Vagina (tissue), 2 donors: ENCODE measurements around the gene TGM1. TPM values are rescaled to one million over a fixed set of nuclear protein-coding genes. Genes with fewer than 3 reads are reported as not detected.
"Not testable (repeated sequence)": the region's sequence is repeated elsewhere in the genome, so short reads cannot be mapped to it uniquely, and the experiment has no call there.

Experiments
- DNase-seq, 2 donors: peaks; one replicate each; pipeline ENCODE4 v3.0.0-alpha.2; 2017; ENCODE audit errors: extremely low spot score in 2 of 2
- H3K27ac ChIP-seq: fragments of 200-600 bp; sonication (generic); one replicate; pipeline ENCODE4 v1.5.1; 2019
- H3K27me3 ChIP-seq: fragments of 200-600 bp; sonication (generic); one replicate; pipeline ENCODE4 v1.5.1; 2019
- H3K36me3 ChIP-seq, 2 donors: fragments of 200-600 bp; sonication (generic); one replicate each; pipeline ENCODE4 v1.5.1; 2017 to 2019
- H3K4me1 ChIP-seq: fragments of 200-600 bp; sonication (generic); one replicate; pipeline ENCODE4 v1.5.1; 2019
- H3K4me3 ChIP-seq, 2 donors: fragments of 200-600 bp; sonication (generic); 1 replicate in 1 of 2; 2 replicates in 1 of 2; pipeline ENCODE4 v1.5.1; 2016 to 2019
- H3K9me3 ChIP-seq: fragments of 200-600 bp; sonication (generic); one replicate; pipeline ENCODE4 v1.5.1; 2019
- POLR2A ChIP-seq, 2 donors: fragments of 450-650 bp; IDR thresholded peaks; one replicate each; pipeline ENCODE4 v1.6.1; 2017; ENCODE audit warnings: antibody characterized with exemption in 2 of 2, mild to moderate bottlenecking in 2 of 2, moderate library complexity in 2 of 2
- POLR2AphosphoS5 ChIP-seq, 2 donors: sonication (generic); formaldehyde crosslinking; IDR thresholded peaks; one replicate each; pipeline ENCODE4 v1.9.0; 2017; ENCODE audit warnings: antibody characterized with exemption in 2 of 2, mild to moderate bottlenecking in 2 of 2, low read depth in 1 of 2; ENCODE audit not compliant: insufficient read depth in 1 of 2
- intact Hi-C: fragments of 100-400 bp; cut with DNase I; formaldehyde crosslinking; loops from one replicate; pipeline ENCODE4 v1.15.1; 2023
- total RNA-seq: library from RNA; depleted of rRNA; stranded (reverse); fragments of >200 nt; gene quantifications from one replicate; pipeline ENCODE4 v1.2.3, GENCODE V29; 2016
- TF ChIP-seq, protein P1 (sequence below), 3 experiments: fragments of 450-650 bp in 2 of 3; fragments of 200-600 bp in 1 of 3; sonication (generic) in 1 of 3; IDR thresholded peaks; one replicate each; pipeline ENCODE4 v1.5.1; 2017 to 2019; ENCODE audit warnings: antibody characterized with exemption in 3 of 3, mild to moderate bottlenecking in 2 of 3, moderate library complexity in 2 of 3

TGM1 gene
- total RNA-seq, 1 donor from 2014 or later: 269 TPM

DNA sequence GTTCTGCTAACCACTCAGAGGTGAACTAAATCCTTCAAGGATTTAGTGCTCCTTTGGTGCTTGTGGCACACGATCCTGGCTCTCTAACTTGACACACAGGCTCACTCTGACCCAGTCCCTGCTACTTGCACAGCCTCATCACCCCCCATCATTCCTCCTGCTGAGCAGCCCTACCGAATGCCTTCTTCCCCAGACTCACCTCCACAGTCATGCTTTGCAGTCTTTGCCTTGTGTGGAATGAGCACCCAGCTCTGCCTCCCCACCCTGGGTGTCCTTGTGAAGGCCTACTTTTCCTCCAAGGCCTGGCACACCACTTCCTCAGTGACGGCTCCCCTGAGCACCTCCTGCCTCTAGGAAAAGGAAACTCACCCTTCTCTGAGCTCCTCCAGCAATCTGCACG, 12.6 kb downstream of the TGM1 start:
- no peak for TF ChIP-seq POLR2AphosphoS5 (IDR thresholded peaks at IDR 0.05; ENCODE audit: insufficient read depth in 1 of 2, low read depth in 1 of 2)
- TF ChIP-seq, protein P1, sequence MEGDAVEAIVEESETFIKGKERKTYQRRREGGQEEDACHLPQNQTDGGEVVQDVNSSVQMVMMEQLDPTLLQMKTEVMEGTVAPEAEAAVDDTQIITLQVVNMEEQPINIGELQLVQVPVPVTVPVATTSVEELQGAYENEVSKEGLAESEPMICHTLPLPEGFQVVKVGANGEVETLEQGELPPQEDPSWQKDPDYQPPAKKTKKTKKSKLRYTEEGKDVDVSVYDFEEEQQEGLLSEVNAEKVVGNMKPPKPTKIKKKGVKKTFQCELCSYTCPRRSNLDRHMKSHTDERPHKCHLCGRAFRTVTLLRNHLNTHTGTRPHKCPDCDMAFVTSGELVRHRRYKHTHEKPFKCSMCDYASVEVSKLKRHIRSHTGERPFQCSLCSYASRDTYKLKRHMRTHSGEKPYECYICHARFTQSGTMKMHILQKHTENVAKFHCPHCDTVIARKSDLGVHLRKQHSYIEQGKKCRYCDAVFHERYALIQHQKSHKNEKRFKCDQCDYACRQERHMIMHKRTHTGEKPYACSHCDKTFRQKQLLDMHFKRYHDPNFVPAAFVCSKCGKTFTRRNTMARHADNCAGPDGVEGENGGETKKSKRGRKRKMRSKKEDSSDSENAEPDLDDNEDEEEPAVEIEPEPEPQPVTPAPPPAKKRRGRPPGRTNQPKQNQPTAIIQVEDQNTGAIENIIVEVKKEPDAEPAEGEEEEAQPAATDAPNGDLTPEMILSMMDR (IDR thresholded peaks at IDR 0.05): no peak
- no peak for TF ChIP-seq POLR2A (IDR thresholded peaks at IDR 0.05)
- Histone ChIP-seq H3K4me1 (no peaks in the 10 kb centered on the region), H3K36me3 (no peaks in the 10 kb centered on the region), H3K9me3 (no peaks in the 10 kb centered on the region), H3K27me3 (no peaks in the 10 kb centered on the region), H3K4me3 (no peak overlapping the region), H3K27ac (no peak overlapping the region)
- no peak for DNase-seq
- intact Hi-C loops: no loop called here

DNA sequence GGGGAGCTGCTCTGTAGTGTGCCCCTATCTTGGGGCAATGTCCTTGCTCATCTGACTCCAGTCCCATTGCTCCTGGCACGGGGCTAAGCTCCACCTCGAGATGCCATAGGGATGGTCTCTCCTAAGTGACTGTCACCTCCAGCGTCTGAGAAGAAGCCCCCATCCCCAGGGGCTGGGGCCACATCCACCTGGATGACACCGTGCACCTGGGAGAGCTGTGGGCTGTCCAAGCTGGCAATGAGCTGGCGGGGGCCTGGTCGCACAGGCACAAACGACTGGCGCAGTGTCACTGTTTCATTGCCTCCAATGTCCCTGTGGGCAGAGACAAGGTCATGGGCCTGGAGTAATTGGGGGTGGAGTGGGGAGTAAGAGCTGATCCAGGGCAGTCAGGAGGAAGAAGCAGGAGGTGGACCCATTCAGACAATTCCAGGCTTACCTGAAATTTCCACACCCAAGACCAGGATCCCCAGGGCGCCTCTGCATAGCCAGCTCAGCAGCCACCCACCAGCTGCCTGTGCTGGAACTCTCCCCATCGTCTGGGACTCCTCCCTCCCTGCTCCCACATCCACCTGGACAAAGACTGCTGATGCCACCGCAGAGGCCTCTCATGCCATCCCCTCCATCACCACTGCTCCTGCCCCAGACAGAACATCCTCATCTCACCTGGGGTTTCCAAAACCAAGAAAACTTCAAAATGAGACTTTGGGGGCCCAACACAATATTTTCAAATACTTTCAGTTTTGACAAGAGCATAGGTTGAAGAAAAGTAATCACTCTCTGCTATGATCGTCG, 13.6 kb downstream of the TGM1 start:
- TF ChIP-seq POLR2A (IDR thresholded peaks at IDR 0.05): no peak
- no peak for TF ChIP-seq POLR2AphosphoS5 (IDR thresholded peaks at IDR 0.05; ENCODE audit: insufficient read depth in 1 of 2, low read depth in 1 of 2)
- TF ChIP-seq, protein P1 (IDR thresholded peaks at IDR 0.05): no peak
- Histone ChIP-seq H3K9me3 (no peaks in the 10 kb centered on the region), H3K36me3 (no peaks in the 10 kb centered on the region), H3K4me3 (no peak overlapping the region), H3K27me3 (no peaks in the 10 kb centered on the region), H3K27ac (no peak overlapping the region), H3K4me1 (no peaks in the 10 kb centered on the region)
- DNase-seq: no peak
- intact Hi-C loops: no loop called here

DNA sequence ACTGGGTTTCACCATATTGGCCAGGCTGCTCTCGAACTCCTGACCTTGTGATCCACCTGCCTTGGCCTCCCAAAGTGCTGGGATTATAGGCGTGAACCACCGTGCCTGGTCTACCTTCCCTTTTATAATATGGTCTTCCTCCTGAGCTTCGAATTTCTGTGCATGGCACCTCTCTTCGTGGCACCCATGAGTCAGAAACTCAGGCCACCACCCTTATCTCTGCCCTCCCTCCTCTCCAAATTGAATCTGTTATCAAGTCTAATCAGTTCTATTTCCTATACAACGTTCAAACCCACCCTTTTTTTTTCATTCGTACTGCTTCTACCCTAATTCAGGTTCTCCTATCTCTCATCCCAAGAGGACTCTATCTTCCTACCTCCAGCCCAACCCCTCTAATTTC, 15.6 kb downstream of the TGM1 start:
- intact Hi-C loops: no loop called here
- Histone ChIP-seq H3K36me3 (no peaks in the 10 kb centered on the region), H3K27me3 (no peaks in the 10 kb centered on the region), H3K4me1 (peaks cover 10% of the 10 kb centered on the region), H3K4me3 (no peak overlapping the region), H3K27ac (no peak overlapping the region), H3K9me3 (no peaks in the 10 kb centered on the region)
- TF ChIP-seq POLR2AphosphoS5 (IDR thresholded peaks at IDR 0.05; ENCODE audit: insufficient read depth in 1 of 2, low read depth in 1 of 2): no peak
- TF ChIP-seq POLR2A (IDR thresholded peaks at IDR 0.05): no peak
- TF ChIP-seq, protein P1 (IDR thresholded peaks at IDR 0.05): no peak
- DNase-seq: no peak

DNA sequence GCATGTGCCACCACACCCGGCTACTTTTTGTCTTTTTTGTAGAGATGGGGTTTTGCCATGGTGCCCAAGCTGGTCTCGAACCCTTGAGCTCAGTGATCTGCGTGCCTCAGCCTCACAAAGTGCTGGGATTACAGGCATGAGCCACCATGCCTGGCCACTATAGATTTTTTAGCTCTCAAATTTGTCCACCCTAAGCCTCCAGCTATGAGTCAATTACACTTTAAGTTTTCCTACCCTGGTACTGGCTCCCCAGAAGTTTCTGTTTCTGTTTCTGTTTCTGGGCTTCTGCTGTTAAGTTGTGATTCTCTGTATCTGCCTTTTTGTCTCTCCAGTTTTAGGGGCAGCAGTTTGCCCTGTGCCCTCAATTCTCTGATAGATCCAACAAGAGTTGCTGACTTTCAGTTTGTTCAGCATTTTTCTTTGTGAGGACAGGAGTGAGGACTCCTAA, 16.2 kb downstream of the TGM1 start:
- no peaks in the 10 kb centered on the region for H3K36me3 ChIP-seq
- H3K27ac ChIP-seq: no peak overlapping the region
- no peaks in the 10 kb centered on the region for H3K27me3 ChIP-seq
- no peak overlapping the region for H3K4me3 ChIP-seq
- TF ChIP-seq, protein P1 (IDR thresholded peaks at IDR 0.05): no peak
- no peak for TF ChIP-seq POLR2A (IDR thresholded peaks at IDR 0.05)
- no peak for TF ChIP-seq POLR2AphosphoS5 (IDR thresholded peaks at IDR 0.05; ENCODE audit: insufficient read depth in 1 of 2, low read depth in 1 of 2)
- H3K9me3 ChIP-seq: no peaks in the 10 kb centered on the region
- intact Hi-C loops: no loop called here
- no peak for DNase-seq
- H3K4me1 ChIP-seq: peaks cover 11% of the 10 kb centered on the region

DNA sequence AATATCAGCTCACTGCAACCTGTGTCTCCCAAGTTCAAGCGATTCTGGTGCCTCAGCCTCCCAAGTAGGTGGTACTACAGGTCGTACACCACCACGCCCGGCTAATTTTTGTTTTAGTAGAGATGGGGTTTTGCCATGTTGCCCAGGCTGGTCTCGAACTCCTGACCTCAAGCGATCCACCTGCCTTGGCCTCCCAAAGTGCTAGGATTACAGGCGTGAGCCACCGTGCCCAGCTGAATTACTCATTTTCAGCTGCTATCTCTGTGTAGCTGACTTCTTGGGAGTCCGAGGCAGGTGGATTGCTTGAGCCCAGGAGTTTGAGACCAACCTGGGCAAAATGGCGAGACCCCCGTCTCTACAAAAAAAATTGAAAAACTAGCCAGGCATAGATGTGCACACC, 17.6 kb downstream of the TGM1 start:
- H3K4me1 ChIP-seq: peaks cover 25% of the 10 kb centered on the region
- intact Hi-C loops, H3K27me3 ChIP-seq, H3K4me3 ChIP-seq, H3K36me3 ChIP-seq, H3K9me3 ChIP-seq, DNase-seq, H3K27ac ChIP-seq: not testable (repeated sequence)
